MM.1S (cell line): ENCODE data around the gene LRRC4B.

Experiments used
- DNase-seq: peaks from one replicate; pipeline ENCODE4 v3.0.0-alpha.2; 2015
- H2AFZ ChIP-seq: fragments of 300-600 bp; sonication (generic); 2 replicates; pipeline ENCODE4 v1.6.0; 2016; ENCODE audit warnings: antibody characterized with exemption, low read length
- H3F3A ChIP-seq: fragments of 300-600 bp; sonication (generic); 2 replicates; pipeline ENCODE4 v1.6.1; 2016; ENCODE audit warnings: mild to moderate bottlenecking, antibody characterized with exemption, low read length, moderate library complexity, mixed read lengths; ENCODE audit not compliant: insufficient read depth
- H3K27ac ChIP-seq: fragments of 300-600 bp; sonication (generic); 2 replicates; pipeline ENCODE4 v1.5.1; 2016; ENCODE audit warnings: mild to moderate bottlenecking, low read length
- H3K27me3 ChIP-seq: fragments of 300-600 bp; sonication (generic); replicated peaks from 2 replicates; pipeline ENCODE4 v1.6.0; 2016; ENCODE audit warnings: low read length; ENCODE audit not compliant: insufficient read depth
- H3K36me3 ChIP-seq: fragments of 300-600 bp; sonication (generic); replicated peaks from 2 replicates; pipeline ENCODE4 v1.6.1; 2016; ENCODE audit warnings: mild to moderate bottlenecking, low read length, mixed read lengths; ENCODE audit not compliant: insufficient read depth
- H3K4me1 ChIP-seq: fragments of 300-600 bp; sonication (generic); 2 replicates; pipeline ENCODE4 v1.6.1; 2016; ENCODE audit warnings: low read length, mixed read lengths
- H3K4me2 ChIP-seq: fragments of 300-600 bp; sonication (generic); 2 replicates; pipeline ENCODE4 v1.6.0; 2016; ENCODE audit warnings: low read depth, low read length
- H3K4me3 ChIP-seq: fragments of 300-600 bp; sonication (generic); 2 replicates; pipeline ENCODE4 v1.5.1; 2016; ENCODE audit warnings: low read length, mixed read lengths
- H3K79me2 ChIP-seq: fragments of 300-600 bp; sonication (generic); 2 replicates; pipeline ENCODE4 v1.6.1; 2016; ENCODE audit warnings: mixed run types, low read length, mixed read lengths
- H3K9ac ChIP-seq: fragments of 300-600 bp; sonication (generic); 2 replicates; pipeline ENCODE4 v1.6.1; 2016; ENCODE audit warnings: low read length, mixed read lengths
- H3K9me2 ChIP-seq: fragments of 300-600 bp; sonication (generic); replicated peaks from 2 replicates; pipeline ENCODE4 v1.6.1; 2016; ENCODE audit warnings: mild to moderate bottlenecking, low read length, mixed read lengths; ENCODE audit not compliant: insufficient read depth
- H3K9me3 ChIP-seq: fragments of 300-600 bp; sonication (generic); replicated peaks from 2 replicates; pipeline ENCODE4 v1.6.1; 2016; ENCODE audit warnings: mild to moderate bottlenecking, low read length, mixed read lengths; ENCODE audit not compliant: insufficient read depth
- H4K20me1 ChIP-seq: fragments of 300-600 bp; sonication (generic); 2 replicates; pipeline ENCODE4 v1.6.1; 2016; ENCODE audit warnings: mild to moderate bottlenecking, low read length, moderate library complexity, mixed read lengths; ENCODE audit not compliant: insufficient read depth
- CTCF ChIP-seq: fragments of 300-600 bp; sonication (generic); IDR thresholded peaks from 2 replicates; pipeline ENCODE4 v1.5.1; 2016; ENCODE audit warnings: antibody characterized with exemption, low read length, mixed read lengths
- EZH2 ChIP-seq: fragments of 300-600 bp; sonication (generic); optimal IDR thresholded peaks from 2 replicates; pipeline ENCODE3; 2017; ENCODE audit warnings: low read depth, mild to moderate bottlenecking, antibody characterized with exemption, low read length, mixed read lengths
- EZH2phosphoT487 ChIP-seq: fragments of 300-600 bp; sonication (generic); IDR thresholded peaks from 2 replicates; pipeline ENCODE4 v1.6.1; 2018; ENCODE audit warnings: antibody characterized with exemption, low read length

LRRC4B gene

GRCh38 chr19:50508843-50509190, 59.4 kb downstream of the LRRC4B start:
- Histone ChIP-seq H3K79me2 (no peaks in the 10 kb centered on the region), H3K27me3 (no peaks in the 10 kb centered on the region), H4K20me1 (no peaks in the 10 kb centered on the region), H3K9ac (no peak overlapping the region), H3K27ac (no peak overlapping the region), H3F3A (no peaks in the 10 kb centered on the region), H3K9me2 (no peaks in the 10 kb centered on the region), H3K4me2 (no peak overlapping the region), H3K4me3 (no peak overlapping the region), H3K4me1 (0 out of 2 replicates have a peak, but pooled peaks cover 4% of the 10 kb centered on the region), H2AFZ (no peak overlapping the region), H3K9me3 (no peaks in the 10 kb centered on the region), H3K36me3 (no peaks in the 10 kb centered on the region)
- TF ChIP-seq CTCF (no peak), EZH2phosphoT487 (no peak), EZH2 (no peak)
- no peak for DNase-seq

DNA sequence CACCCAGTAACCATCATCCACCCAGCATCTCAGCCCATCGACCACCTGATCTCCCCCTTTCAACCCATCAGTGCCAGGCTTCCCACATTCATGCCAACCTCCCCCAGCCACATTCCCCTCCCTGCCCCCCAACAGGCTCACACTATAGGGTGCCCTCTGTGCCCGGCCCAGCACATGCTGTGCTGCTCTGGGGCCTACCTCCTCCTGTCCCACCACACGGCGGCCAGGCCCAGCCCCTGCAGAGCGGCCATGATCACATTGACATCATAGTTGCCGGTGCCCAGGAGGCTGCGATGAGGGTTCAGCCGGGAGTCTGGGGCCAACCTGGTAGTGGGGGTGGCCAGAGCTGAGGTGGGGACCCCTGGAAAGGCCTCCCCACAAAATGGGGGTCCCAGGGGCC, 60.9 kb downstream of the LRRC4B start:
- Histone ChIP-seq H3K36me3 (no peaks in the 10 kb centered on the region), H3K4me2 (no peak overlapping the region), H3K27me3 (no peaks in the 10 kb centered on the region), H3F3A (no peaks in the 10 kb centered on the region), H3K4me3 (no peak overlapping the region), H3K9me2 (no peaks in the 10 kb centered on the region), H2AFZ (no peak overlapping the region), H3K27ac (no peak overlapping the region), H4K20me1 (no peaks in the 10 kb centered on the region), H3K79me2 (no peaks in the 10 kb centered on the region), H3K4me1 (0 out of 2 replicates have a peak, but pooled peaks cover 4% of the 10 kb centered on the region), H3K9ac (no peak overlapping the region), H3K9me3 (no peaks in the 10 kb centered on the region)
- no peak for DNase-seq
- TF ChIP-seq EZH2 = no peak

GRCh38 chr19:50506700-50507099, 61.5 kb downstream of the LRRC4B start:
- no peak overlapping the region for H3K4me3 ChIP-seq
- no peaks in the 10 kb centered on the region for H3K27me3 ChIP-seq
- no peaks in the 10 kb centered on the region for H3K9me3 ChIP-seq
- H2AFZ ChIP-seq = no peak overlapping the region
- H3K4me2 ChIP-seq = no peak overlapping the region
- DNase-seq = no peak
- H3K27ac ChIP-seq = no peak overlapping the region
- H3K79me2 ChIP-seq = no peaks in the 10 kb centered on the region
- H3K4me1 ChIP-seq = 0 out of 2 replicates have a peak, but pooled peaks cover 4% of the 10 kb centered on the region
- no peaks in the 10 kb centered on the region for H3K36me3 ChIP-seq
- no peaks in the 10 kb centered on the region for H3F3A ChIP-seq
- no peaks in the 10 kb centered on the region for H3K9me2 ChIP-seq
- no peaks in the 10 kb centered on the region for H4K20me1 ChIP-seq
- H3K9ac ChIP-seq = no peak overlapping the region
- TF ChIP-seq EZH2 (no peak), EZH2phosphoT487 (no peak), CTCF (no peak)

GRCh38 chr19:50505856-50506611, 62.2 kb downstream of the LRRC4B start:
- no peak for DNase-seq
- H3K4me3 ChIP-seq = no peak overlapping the region
- no peaks in the 10 kb centered on the region for H3F3A ChIP-seq
- no peaks in the 10 kb centered on the region for H3K36me3 ChIP-seq
- H3K79me2 ChIP-seq = no peaks in the 10 kb centered on the region
- H3K9ac ChIP-seq = no peak overlapping the region
- H3K9me2 ChIP-seq = no peaks in the 10 kb centered on the region
- no peak for TF ChIP-seq EZH2phosphoT487
- TF ChIP-seq CTCF = no peak
- TF ChIP-seq EZH2 = no peak
- no peaks in the 10 kb centered on the region for H3K9me3 ChIP-seq
- H4K20me1 ChIP-seq = no peaks in the 10 kb centered on the region
- H3K4me2 ChIP-seq = no peak overlapping the region
- H3K4me1 ChIP-seq = 0 out of 2 replicates have a peak, but pooled peaks cover 4% of the 10 kb centered on the region
- no peaks in the 10 kb centered on the region for H3K27me3 ChIP-seq
- H2AFZ ChIP-seq = no peak overlapping the region
- no peak overlapping the region for H3K27ac ChIP-seq
